H54 (cell line): ENCODE results near the gene MCM7.

Experiments
- DNase-seq: peaks from one replicate; pipeline ENCODE4 v3.0.0; 2011; ENCODE audit warnings: low spot score, mixed read lengths; ENCODE audit not compliant: insufficient read length
- FAIRE-seq: peaks from 3 replicates; lab custom pipeline; 2011; peaks lifted over from hg19 to GRCh38; lab: Jason Lieb, UNC
- POLR2A ChIP-seq: IDR thresholded peaks from 2 replicates; pipeline ENCODE4 v1.6.1; 2011; ENCODE audit warnings: low read depth, mild to moderate bottlenecking, low read length

The MCM7 gene

DNA sequence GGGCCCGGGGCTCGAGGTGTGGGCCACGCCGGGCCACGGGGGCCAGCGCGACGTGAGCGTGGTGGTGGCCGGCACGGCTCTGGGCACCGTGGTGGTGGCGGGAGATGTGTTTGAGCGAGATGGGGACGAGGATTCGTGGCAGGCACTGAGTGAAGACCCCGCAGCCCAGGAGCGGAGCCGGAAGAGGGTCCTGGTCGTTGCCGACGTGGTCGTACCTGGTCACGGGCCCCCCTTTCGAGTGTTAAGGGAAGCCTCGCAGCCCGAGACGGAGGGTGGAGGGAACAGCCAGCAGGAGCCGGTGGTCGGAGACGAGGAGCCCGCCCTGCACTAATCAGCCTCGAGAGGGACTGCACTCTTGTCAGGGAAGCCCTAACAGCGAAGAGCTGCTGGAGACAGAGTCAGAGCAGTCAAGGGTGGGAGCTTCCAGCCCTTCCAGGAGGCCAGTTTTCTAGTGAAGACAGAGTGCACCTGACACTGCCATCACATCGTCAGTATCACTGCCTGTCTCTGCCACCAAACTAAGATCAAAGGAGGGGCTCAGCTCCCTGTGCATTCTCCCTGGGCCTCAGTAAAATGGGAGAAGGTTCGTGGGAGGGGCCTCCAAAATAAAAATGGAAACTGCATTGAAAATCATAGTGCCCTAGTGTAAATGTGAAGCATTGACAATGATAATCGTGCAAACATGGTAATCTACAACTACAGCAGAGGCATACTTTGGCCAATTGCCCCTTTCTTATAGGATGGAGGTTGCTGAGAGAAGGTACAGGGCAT is 26.9 kb upstream of the MCM7 start:
- TF ChIP-seq POLR2A, result no peak
- no peak for FAIRE-seq
- no peak for DNase-seq

GRCh38 chr7:100126931-100127865 is 26.0 kb upstream of the MCM7 start, which contains the start of gene MBLAC1:
Gene MBLAC1 (plus strand): TSS chr7:100126967. CDS start chr7:100127396, 429 bp downstream.
- peak; percentile 78 for DNase-seq
- TF ChIP-seq POLR2A, result peak; percentile 72
- FAIRE-seq, result no peak

DNA sequence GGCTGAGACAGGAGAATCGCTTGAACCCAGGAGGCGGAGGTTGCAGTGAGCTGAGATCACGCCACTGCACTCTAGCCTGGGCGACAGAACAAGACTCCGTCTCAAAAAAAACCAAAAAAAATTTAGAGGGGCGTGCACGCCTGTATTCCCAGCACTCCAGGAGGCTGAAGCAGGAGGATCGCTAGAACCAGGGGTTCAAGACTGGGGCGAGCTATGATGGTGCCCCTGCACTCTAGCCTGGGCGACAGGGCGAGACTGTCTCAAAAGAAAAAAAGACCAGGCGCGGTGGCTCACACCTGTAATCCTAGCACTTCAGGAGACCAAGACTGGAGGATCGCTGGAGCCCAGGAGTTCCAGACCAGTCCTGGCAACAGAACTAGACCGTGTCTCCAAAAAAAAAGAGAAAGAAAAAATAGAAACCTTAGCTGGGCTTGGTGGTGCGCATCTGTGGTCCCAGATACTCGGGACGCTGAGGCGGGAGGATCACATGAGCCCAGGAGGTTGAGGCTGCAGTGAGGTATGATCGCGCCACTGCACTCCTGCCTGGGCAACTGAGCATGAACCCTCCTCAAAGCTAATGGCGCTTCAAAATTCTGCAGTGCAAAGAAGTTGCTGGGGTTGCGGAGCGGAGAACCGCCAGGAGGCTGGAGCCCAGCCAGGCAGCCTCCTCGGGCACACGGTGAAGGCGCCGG is 25.2 kb upstream of the MCM7 start:
- TF ChIP-seq POLR2A, result no peak
- DNase-seq (no peak), FAIRE-seq (no peak)

DNA sequence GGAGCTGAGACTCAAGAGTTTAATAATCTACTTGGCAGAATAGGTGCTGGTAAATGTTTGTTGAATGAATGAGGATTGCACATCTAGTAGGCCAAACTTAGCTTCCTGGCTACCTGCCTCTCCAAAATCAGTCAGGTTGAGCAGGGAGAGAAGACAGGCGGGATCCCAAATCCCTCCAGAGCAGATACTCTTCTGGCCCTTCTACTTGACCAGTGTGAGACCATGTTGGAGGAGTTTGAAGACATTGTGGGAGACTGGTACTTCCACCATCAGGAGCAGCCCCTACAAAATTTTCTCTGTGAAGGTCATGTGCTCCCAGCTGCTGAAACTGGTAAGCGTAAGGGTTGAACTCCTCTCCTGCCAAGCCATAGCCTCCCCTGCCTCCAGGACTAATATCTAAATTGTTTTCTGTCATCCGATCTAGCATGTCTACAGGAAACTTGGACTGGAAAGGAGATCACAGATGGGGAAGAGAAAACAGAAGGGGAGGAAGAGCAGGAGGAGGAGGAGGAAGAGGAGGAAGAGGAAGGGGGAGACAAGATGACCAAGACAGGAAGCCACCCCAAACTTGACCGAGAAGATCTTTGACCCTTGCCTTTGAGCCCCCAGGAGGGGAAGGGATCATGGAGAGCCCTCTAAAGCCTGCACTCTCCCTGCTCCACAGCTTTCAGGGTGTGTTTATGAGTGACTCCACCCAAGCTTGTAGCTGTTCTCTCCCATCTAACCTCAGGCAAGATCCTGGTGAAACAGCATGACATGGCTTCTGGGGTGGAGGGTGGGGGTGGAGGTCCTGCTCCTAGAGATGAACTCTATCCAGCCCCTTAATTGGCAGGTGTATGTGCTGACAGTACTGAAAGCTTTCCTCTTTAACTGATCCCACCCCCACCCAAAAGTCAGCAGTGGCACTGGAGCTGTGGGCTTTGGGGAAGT is 23.4 kb upstream of the MCM7 start:
- no peak for DNase-seq
- no peak for FAIRE-seq
- no peak for TF ChIP-seq POLR2A

DNA sequence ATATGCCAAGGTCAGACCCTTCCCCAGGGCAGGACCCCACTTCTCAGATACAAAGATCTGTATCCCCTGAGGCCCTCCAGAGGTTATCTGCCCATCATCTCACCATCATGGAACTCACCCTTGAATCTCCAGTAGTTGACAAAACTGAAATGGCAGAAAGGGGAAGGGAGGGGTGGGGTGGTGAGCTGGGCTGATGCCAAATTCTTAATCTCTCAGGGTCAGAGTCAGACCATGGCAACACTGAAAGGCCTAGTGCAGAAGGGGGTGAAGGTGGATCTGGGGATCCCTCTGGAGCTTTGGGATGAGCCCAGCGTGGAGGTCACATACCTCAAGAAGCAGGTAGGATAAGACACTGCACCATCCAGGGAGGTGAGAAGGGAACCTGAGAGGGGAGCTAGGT is 21.4 kb upstream of the MCM7 start:
- FAIRE-seq, result no peak
- TF ChIP-seq POLR2A, result no peak
- no peak for DNase-seq

DNA sequence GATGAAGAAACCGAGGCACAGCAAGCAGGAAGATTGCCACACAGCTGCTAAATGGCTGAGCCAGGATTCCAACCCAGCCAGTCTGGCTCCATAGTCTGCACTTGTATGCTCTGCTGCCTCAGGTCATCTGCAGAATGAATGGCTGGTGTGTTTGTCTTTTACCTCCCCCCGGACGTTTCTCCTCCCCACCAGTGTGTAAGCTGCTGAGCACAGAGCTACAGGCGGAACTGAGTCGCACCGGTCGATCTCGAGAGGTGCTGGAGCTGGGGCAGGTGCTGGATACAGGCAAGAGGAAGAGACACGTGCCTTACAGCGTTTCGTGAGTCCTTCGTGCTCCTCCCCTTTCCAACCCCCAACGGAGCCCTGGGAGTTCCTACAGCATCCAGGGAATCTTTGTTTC is 20.9 kb upstream of the MCM7 start:
- no peak for DNase-seq
- TF ChIP-seq POLR2A, result no peak
- FAIRE-seq, result no peak

DNA sequence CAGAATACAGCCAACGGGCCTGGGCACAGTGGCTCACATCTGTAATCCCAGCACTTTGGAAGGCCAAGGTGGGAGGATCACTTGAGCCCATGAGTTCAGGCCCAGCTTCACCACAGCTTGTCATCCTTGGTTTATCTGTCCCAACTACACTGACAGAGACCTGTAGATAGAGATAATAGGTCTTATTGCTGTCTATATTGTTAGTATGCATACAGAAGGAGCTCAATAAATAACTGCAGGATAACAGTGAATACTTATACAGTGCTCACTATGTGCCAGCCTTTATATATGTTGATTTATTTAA is 19.5 kb upstream of the MCM7 start:
- FAIRE-seq, result no peak
- DNase-seq, result no peak
- no peak for TF ChIP-seq POLR2A

- DNase-seq (peak; percentile 77), FAIRE-seq (no peak)
- no peak for TF ChIP-seq POLR2A
Observed at GRCh38 chr7:100119970-100120732, 19.0 kb upstream of the MCM7 start.

GRCh38 chr7:100119072-100119969 is 18.1 kb upstream of the MCM7 start, which contains the start of the genes CNPY4 and TAF6:
Gene CNPY4 (plus strand): TSS chr7:100119634. CDS start chr7:100119745, 111 bp downstream.
Gene TAF6 (minus strand): TSS chr7:100119358. CDS start chr7:100114209, 5,149 bp downstream.
- peak; percentile 93 for DNase-seq
- TF ChIP-seq POLR2A, result peak; percentile 89
- FAIRE-seq, result no peak

GRCh38 chr7:100118388-100119071 is 17.3 kb upstream of the MCM7 start:
- no peak for TF ChIP-seq POLR2A
- DNase-seq (no peak), FAIRE-seq (no peak)

DNA sequence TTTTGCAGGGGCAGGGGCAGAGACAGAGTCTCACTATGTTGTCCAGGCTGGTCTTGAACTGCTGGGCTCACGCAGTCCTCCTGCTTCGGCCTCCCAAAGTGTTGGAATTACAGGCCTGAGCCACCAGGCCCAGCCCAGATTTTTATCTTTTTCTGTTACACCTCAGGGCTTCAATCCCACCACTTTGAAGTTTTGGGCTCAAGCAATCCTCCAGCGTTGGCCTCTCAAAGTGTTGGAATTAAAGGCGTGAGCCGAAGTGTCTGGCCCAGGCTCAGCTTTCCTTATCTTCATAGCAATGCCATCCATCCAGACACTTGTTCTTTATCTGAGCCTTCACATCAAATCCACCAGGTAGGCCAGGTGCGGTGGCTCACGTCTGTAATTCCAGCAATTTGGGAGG is 13.8 kb upstream of the MCM7 start:
- DNase-seq (no peak), FAIRE-seq (no peak)
- TF ChIP-seq POLR2A, result no peak
